Stimulated activated CD8-positive, alpha-beta memory T cell treated with anti-CD3 and anti-CD28 coated beads, Interleukin-15, amount 100 ng/mL, for 24 hours (primary cell): ENCODE results near the gene ZNF473.

Source experiments
- DNase-seq: peaks from one replicate; pipeline ENCODE4 v3.0.0-alpha.2; 2020; ENCODE audit warnings: low read depth

The ZNF473 gene

GRCh38 chr19:50025794-50026549, at the start of gene ZNF473:
TSS of gene ZNF473 (plus strand) at chr19:50026005. CDS start at chr19:50031083, 5,078 bp downstream.
- DNase-seq, result peak; percentile 48

DNA sequence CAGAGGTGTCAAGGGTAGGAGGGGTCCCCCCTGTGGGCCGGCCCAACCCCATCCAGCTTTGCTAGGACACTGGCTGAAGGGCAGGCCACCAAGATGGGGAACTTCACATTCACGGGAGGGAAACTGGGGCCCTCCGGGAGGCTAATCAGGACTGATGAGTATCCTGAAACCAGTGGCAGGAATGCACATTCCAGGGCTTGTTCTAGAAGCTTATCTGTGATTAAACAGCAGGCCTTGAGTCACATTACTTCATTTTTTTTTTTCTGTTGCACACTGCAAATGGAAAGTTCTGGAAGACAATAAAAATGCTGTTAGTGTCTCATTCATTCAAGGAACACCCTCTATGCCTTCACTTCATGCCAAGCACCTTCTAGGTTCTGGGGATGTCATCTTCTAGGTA, 49.3 kb upstream of the ZNF473 start:
- no peak for DNase-seq

- no peak for DNase-seq
These were observed 48.7 kb upstream of the ZNF473 start for GRCh38 chr19:49977076-49977475.

- no peak for DNase-seq
These were observed 47.9 kb upstream of the ZNF473 start for GRCh38 chr19:49977881-49978280.

DNA sequence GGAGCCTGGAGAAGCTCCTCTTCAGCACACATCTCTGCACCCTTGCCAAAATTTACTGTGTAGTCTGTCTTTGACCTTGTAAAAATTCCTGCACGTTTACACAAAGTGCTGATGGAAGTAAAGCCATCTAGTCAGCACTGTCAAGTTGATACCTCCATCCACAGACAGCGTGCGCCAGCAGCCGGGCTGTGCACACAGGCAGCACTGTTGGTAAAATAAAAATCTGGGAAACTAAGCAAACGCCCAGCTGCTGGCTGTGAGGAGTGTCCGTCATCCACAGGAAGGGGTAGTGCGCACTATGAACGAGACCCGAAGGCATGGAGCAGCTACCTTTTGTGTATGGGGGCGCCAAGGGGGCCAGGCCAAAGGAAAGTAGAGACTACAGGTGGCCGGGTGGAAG, 47.5 kb upstream of the ZNF473 start:
- DNase-seq, result no peak

DNA sequence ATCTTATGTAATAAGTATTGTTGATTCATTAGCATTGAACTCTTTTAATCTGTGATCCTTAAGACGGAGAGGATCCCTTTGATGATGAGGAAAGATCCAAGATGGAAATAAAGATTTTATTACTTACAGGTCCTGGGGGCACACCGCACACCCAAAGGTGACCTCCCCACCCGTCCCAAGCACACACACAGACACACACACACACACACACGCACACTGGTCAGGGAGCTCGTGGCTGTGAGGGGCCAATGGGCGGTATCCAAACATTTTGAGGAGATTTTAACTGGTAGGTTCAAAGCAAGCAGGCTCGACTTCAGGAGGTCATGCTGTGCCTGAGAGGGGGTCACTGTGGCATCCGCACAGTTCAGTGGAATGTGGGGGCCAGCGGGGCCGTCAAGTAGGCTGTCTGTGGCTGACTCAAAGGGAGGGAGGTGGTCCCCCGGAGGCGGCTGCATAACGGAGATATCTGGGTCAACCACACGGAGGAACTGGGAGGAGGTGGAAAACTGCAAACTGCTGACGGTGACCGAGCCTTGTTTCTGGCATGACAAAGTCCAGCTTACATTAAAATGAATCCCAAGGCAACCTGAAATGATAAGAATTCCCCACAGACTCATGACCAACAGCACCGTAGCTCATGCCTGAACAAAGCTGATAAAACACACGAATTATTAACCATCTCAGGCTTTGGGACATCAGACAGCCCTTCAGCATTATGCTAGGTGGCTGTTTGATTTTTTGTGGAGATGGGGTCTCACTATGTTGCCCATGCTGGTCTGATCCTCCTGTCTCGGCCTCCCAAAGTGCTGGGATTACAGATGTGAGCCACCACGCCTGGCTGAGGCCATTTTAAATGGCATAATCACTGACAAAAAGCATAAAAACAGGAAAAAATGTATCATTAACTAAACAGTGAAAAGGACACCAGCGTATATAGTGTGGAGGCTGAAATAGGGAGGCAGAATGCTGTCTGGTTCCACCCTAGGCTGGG, 43.9 kb upstream of the ZNF473 start:
- DNase-seq, result no peak

GRCh38 chr19:49983645-49984229, 42.1 kb upstream of the ZNF473 start:
- DNase-seq, result peak; percentile 77

DNA sequence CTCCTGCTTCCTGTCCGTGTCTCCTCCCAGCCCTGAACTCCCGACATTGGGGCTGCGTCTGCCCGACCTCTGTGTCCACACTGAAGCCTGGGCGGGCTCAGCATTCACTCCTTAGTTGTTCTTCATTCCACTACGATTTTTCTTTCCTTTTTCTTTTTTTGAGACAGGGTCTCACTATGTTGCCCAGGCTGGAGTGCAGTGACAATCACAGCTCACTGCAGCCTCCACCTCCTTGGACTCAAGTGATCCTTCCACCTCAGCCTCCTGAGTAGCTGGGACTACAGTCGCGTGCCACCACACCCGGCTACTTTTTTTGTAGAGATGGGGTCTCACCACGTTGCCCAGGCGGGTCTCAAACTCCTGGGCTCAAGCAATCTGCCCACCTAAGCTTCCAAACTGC, 41.3 kb upstream of the ZNF473 start:
- no peak for DNase-seq

DNA sequence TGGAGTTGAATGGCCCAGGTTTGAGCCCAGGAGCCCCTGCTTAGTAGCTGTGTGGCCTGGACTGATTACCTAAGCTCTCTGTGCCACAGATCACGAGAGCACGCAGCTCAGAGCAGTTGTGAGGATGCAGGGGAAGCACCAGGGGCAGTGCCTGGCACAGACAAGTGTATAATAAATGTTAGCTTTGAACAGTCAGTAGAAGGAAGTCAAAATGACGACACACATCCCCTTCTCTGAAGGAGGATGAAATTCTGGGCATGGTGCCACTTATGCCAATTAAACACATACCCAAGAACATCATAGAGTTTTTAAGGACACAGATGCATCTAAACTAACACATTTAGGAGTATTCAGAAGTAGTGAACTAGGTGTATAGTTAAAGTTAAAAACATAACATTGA, 39.9 kb upstream of the ZNF473 start:
- DNase-seq, result no peak

DNA sequence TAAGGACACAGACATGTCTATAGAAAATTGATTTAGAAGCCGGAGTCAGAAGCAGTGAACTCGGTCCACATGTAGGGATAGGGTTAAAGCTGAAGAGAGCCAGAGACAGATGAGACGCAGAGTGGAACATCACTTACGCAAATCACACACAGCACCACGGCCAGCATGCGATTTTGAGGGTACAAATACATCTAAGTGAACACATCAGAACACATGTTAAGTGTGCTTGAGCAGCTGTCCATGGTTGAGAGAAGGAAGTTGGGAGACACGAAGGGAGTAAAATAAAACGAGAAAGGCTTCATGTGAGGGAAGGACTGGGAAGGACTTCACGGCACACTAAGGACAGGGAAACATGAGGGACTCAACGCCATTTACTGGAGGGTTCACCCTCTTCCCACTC, 39.5 kb upstream of the ZNF473 start:
- no peak for DNase-seq

- DNase-seq, result peak; percentile 33
These were observed 38.6 kb upstream of the ZNF473 start for GRCh38 chr19:49987159-49987698.

- DNase-seq, result no peak
These were observed 37.8 kb upstream of the ZNF473 start for GRCh38 chr19:49988007-49988406.

- DNase-seq, result no peak
These were observed 37.4 kb upstream of the ZNF473 start for GRCh38 chr19:49988433-49988832.

DNA sequence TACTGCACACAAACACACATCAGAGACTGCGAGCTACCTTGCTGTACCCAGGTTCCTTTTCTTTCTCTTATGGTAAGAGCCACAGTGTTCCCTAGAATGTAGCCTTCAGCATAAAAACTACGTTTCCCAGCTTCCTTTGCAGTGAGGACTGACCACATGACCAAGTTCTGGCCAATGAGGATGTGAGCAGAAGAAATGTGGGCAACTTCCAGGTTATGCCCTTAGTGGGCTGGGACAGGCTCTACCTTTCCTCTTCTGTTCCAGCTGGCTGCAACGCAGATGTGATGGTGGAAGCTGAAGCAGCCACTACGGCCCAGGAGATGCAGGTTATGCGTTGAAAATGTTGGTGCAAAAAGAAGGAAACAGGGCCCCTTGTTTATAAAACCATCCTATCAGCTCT, 28.1 kb upstream of the ZNF473 start:
- no peak for DNase-seq

- DNase-seq, result no peak
These were observed 26.3 kb upstream of the ZNF473 start for GRCh38 chr19:49999371-50000010.

- no peak for DNase-seq
These were observed 25.6 kb upstream of the ZNF473 start for GRCh38 chr19:50000038-50000840.

GRCh38 chr19:50000841-50001557, 24.8 kb upstream of the ZNF473 start:
- no peak for DNase-seq

GRCh38 chr19:50001775-50002174, 24.0 kb upstream of the ZNF473 start:
- no peak for DNase-seq

- no peak for DNase-seq
These were observed 23.3 kb upstream of the ZNF473 start for GRCh38 chr19:50002386-50002960.

GRCh38 chr19:50003254-50003788, 22.5 kb upstream of the ZNF473 start:
- no peak for DNase-seq
